ENCODE results near the gene MSI2. TPM values are rescaled to one million over a fixed set of nuclear protein-coding genes. Genes with fewer than 3 reads are reported as not detected.

Gene MSI2
- total and polyA plus RNA-seq, 9 of the 15 experiments (the other 6 are each of a cell fraction or from before 2014, with no cell fraction given), result 4.6 to 61.8 (median 42.4) TPM

GRCh38 chr17:57586196-57586740 lies 329.9 kb downstream of the MSI2 start (continued):
- TF ChIP-seq GTF2A2 (tag; IDR thresholded peaks at IDR 0.05), result no peak
- no peak for TF ChIP-seq TGIF2 (CRISPR knock-in tag; IDR thresholded peaks at IDR 0.05)
- TF ChIP-seq SAFB (IDR thresholded peaks at IDR 0.05; ENCODE audit: borderline replicate concordance, low read depth, low read length), result no peak
- no peak for TF ChIP-seq NFIX (CRISPR knock-in tag; IDR thresholded peaks at IDR 0.05; ENCODE audit: low read depth)

DNA sequence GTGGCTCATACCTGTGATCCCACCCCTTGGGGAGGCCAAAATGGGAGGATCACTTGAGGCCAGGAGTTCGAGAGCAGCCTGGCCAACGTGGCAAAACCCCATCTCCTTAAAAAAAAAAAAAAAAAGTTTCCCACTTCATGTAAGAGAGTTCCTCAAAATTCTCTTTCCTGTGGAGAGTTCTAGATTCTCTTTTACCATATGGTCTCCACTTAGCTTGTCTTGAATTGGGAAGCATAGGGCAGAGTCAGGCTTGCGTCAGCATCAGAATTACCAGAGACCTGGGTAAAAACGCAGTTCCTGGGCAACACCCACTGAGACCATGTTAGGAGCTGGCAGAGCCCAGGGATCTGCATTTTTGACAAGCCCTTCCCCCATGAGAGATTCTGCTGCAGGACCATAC lies 330.4 kb downstream of the MSI2 start:
- Histone ChIP-seq H3K79me2 (ENCODE audit: control insufficient read depth, insufficient read depth, low read length) (no peaks in the 10 kb centered on the region), H3K9me3 (replicated peaks; ENCODE audit: control insufficient read depth, insufficient read depth, low read depth, low read length) (no peaks in the 10 kb centered on the region), H3K27me3 (ENCODE audit: control insufficient read depth in 2 of 2, insufficient read depth in 2 of 2, low read length in 2 of 2) (no peaks in the 10 kb centered on the region), H4K20me1 (replicated peaks; ENCODE audit: control insufficient read depth, insufficient read depth, low read length) (no peaks in the 10 kb centered on the region), H3K27ac (ENCODE audit: extremely low read depth, low read depth, low read length) (no peak overlapping the region), H3K4me1 (replicated peaks in 1 of 2; ENCODE audit: control insufficient read depth in 2 of 2, insufficient read depth in 2 of 2, low read length in 2 of 2) (no peaks in the 10 kb centered on the region), H3K9ac (ENCODE audit: insufficient read depth in 1 of 2, low read depth in 2 of 2, low read length in 2 of 2) (no peak overlapping the region), H3K4me3 (no peak overlapping the region), H2AFZ (ENCODE audit: low read depth, low read length) (no peak overlapping the region), H3K9me1 (ENCODE audit: control insufficient read depth, insufficient read depth, low read length) (no peaks in the 10 kb centered on the region), H3K36me3 (ENCODE audit: control insufficient read depth, insufficient read depth, low read length) (no peaks in the 10 kb centered on the region), H3K4me2 (ENCODE audit: insufficient read depth, low read length) (no peak overlapping the region)
- FAIRE-seq (no peak), ATAC-seq (no peak), DNase-seq (ENCODE audit: extremely low read depth in 1 of 4, low spot score in 3 of 4) (no peak)
- BruUV-seq (replicated peaks), result no TSS peak
- intact Hi-C loops (cut with micrococcal nuclease), result no loop called here
- ChIA-PET CTCF (ENCODE audit: low intra/inter-chr PET ratio) (no interaction called here), POLR2A (interaction anchor here (0.9 kb wide), 1 partner anchor 13 kb away, joined by 3 read pairs; no protein-coding TSS in a partner anchor)
- 65% methylated on average over 4 of the region's 4 CpGs for WGBS (ENCODE audit: insufficient coverage, low coverage, missing lambda C conversion rate)
- in situ Hi-C loops (cut with MboI), result no loop called here
- TF ChIP-seq ZNF41 (CRISPR knock-in tag; conservative IDR thresholded peaks at IDR 0.05), result no peak
- TF ChIP-seq PHB2 (IDR thresholded peaks at IDR 0.05; ENCODE audit: low read depth), result no peak
- no peak for TF ChIP-seq ZBTB8A (IDR thresholded peaks at IDR 0.05; ENCODE audit: partially characterized antibody)
- no peak for TF ChIP-seq ZNF583 (CRISPR knock-in tag; IDR thresholded peaks at IDR 0.05)
- no peak for TF ChIP-seq MIER1 (IDR thresholded peaks at IDR 0.05; ENCODE audit: low read depth)
- no peak for TF ChIP-seq CHD4 (IDR thresholded peaks at IDR 0.05; ENCODE audit: insufficient read depth, insufficient replicate concordance, low read depth, low read length, poor library complexity, severe bottlenecking)
- TF ChIP-seq ZNF766 (CRISPR knock-in tag; conservative IDR thresholded peaks at IDR 0.05), result no peak
- TF ChIP-seq ZNF778 (CRISPR knock-in tag; IDR thresholded peaks at IDR 0.05), result no peak
- no peak for TF ChIP-seq PTRF (tag; IDR thresholded peaks at IDR 0.05)
- no peak for TF ChIP-seq MCM2 (IDR thresholded peaks at IDR 0.05; ENCODE audit: low read depth)
- TF ChIP-seq DMBX1 (CRISPR knock-in tag; IDR thresholded peaks at IDR 0.05; ENCODE audit: borderline replicate concordance), result no peak
- TF ChIP-seq, protein P1, sequence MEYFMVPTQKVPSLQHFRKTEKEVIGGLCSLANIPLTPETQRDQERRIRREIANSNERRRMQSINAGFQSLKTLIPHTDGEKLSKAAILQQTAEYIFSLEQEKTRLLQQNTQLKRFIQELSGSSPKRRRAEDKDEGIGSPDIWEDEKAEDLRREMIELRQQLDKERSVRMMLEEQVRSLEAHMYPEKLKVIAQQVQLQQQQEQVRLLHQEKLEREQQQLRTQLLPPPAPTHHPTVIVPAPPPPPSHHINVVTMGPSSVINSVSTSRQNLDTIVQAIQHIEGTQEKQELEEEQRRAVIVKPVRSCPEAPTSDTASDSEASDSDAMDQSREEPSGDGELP (CRISPR knock-in tag; IDR thresholded peaks at IDR 0.05; ENCODE audit: borderline replicate concordance), result no peak
- TF ChIP-seq SUPT5H (IDR thresholded peaks at IDR 0.05), result no peak
- no peak for TF ChIP-seq CAMTA2 (CRISPR knock-in tag; conservative IDR thresholded peaks at IDR 0.05)
- no peak for TF ChIP-seq MTA3 (IDR thresholded peaks at IDR 0.05; ENCODE audit: borderline replicate concordance)
- TF ChIP-seq ZNF717 (CRISPR knock-in tag; IDR thresholded peaks at IDR 0.05), result no peak
- TF ChIP-seq ZHX1 (conservative IDR thresholded peaks at IDR 0.05; ENCODE audit: low read length), result no peak

Data from K562 (cell line).